ENCODE data around the gene CRYBB1.

Gene CRYBB1

DNA sequence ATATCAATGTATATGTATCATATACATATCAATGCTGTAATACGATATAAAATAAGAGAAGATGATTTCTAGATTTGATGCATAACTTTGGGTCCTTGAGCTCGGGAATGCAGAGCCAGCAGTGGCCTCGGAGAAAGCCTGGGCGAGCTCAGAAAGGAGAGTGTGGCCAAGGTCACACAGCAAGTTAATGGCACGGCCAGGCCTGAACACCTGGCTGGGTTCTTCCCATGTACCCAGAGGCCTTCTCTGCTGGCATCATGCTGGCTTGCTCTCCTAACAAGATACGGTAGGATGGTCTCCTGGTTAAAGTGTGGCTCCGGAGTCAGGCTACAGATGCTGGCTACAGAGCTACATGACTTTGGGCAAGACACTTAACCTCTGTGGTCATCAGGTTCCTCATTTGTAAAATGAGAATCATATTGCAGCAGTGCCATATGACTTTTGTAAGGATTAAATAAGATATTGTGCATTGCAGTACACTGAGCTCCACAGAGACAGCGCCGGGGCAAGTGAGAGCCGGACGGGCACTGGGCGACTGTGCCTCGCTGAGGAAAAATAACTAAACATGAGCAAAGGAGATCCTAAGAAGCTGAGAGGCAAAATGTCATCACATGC, 57.8 kb downstream of the CRYBB1 start:
- H3K36me3 ChIP-seq (ENCODE audit: control insufficient read depth, low read depth, low read length): peaks cover 6% of the 10 kb centered on the region
- no peak overlapping the region for H3K9ac ChIP-seq (ENCODE audit: low read length)
- H3K4me3 ChIP-seq (ENCODE audit: low read length): no peak overlapping the region
- H3K4me1 ChIP-seq (ENCODE audit: control insufficient read depth, low read depth, low read length): peaks cover 27% of the 10 kb centered on the region
- no peak overlapping the region for H3K27ac ChIP-seq (ENCODE audit: low read length)
- no peaks in the 10 kb centered on the region for H3K27me3 ChIP-seq (ENCODE audit: control insufficient read depth, insufficient read depth, low read length)
- no peaks in the 10 kb centered on the region for H3K9me3 ChIP-seq (ENCODE audit: control insufficient read depth, low read depth, low read length)

DNA sequence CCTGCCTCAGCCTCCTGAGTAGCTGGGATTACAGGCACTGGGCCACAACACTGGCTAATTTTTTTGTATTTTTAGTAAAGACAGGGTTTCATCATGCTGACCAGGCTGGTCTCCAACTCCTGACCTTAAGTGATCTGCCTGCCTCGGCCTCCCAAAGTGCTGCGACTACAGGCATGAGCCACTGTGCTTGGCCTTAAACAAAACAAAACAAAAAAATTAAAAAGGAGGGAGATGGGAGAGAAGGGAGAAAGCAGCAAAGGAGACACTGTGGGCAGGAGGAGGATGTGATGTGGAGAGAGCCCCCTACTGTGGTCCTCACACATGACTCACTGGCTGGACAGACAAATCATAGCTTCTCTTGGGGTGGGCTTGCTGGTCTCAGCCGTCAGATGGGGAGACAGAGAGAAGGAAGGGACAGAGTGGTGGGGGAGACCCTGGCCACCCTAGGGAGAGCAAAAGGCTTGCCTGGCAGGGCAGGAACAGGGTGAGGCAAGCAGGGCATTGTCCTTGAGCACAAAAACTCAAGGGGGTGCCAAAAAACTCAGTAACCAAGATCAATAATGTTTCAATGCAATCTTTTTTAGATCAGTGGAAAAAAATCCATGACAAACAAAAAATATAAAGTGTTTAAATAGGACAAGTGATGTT, 59.5 kb downstream of the CRYBB1 start:
- H3K36me3 ChIP-seq (ENCODE audit: control insufficient read depth, low read depth, low read length): no peaks in the 10 kb centered on the region
- H3K4me1 ChIP-seq (ENCODE audit: control insufficient read depth, low read depth, low read length): peaks cover 31% of the 10 kb centered on the region
- no peak overlapping the region for H3K9ac ChIP-seq (ENCODE audit: low read length)
- no peaks in the 10 kb centered on the region for H3K27me3 ChIP-seq (ENCODE audit: control insufficient read depth, insufficient read depth, low read length)
- no peak overlapping the region for H3K27ac ChIP-seq (ENCODE audit: low read length)
- H3K9me3 ChIP-seq (ENCODE audit: control insufficient read depth, low read depth, low read length): no peaks in the 10 kb centered on the region
- H3K4me3 ChIP-seq (ENCODE audit: low read length): no peak overlapping the region

DNA sequence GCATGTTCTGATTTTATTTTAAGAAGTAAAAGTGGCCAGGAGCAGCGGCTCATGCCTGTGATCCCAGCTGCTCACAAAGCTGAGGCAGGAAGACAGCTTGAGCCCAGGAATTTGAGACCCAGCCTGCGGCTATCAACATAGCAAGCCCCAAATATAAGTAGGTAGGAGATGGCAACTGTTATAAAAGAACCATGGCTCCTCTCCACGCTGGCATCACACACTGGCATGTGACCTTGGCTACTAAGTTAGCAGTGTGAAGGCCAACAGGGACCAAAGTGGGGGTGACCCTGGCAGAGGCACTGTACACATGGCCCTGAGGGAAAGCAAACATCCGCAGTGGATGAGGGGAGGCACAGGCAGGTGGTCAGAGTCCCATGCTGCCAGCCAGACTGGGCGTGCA, 60.9 kb downstream of the CRYBB1 start:
- Histone ChIP-seq H3K27ac (ENCODE audit: low read length) (no peak overlapping the region), H3K9ac (ENCODE audit: low read length) (no peak overlapping the region), H3K4me1 (ENCODE audit: control insufficient read depth, low read depth, low read length) (peaks cover 31% of the 10 kb centered on the region), H3K36me3 (ENCODE audit: control insufficient read depth, low read depth, low read length) (no peaks in the 10 kb centered on the region), H3K27me3 (ENCODE audit: control insufficient read depth, insufficient read depth, low read length) (no peaks in the 10 kb centered on the region), H3K4me3 (ENCODE audit: low read length) (no peak overlapping the region), H3K9me3 (ENCODE audit: control insufficient read depth, low read depth, low read length) (no peaks in the 10 kb centered on the region)

DNA sequence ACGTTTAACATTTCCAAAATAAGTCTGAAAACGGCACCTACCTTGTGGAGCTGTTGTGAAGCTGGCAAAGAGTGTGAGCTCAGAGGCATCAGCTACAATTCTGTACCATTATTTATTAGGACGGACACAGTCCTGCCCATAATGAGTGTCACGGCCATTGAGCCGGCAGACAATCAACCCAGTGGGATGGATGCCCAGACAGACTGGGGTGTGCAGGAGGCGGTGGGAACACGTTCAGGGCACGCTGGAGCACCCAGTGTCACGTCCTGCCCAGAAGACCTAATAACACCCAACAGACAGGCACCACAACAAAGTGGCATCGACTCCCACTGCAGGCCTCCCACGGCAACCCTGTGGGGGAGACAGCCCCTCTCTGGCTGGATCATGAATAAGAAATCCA, 62.3 kb downstream of the CRYBB1 start:
- Histone ChIP-seq H3K4me3 (ENCODE audit: low read length) (no peak overlapping the region), H3K4me1 (ENCODE audit: control insufficient read depth, low read depth, low read length) (peaks cover 34% of the 10 kb centered on the region), H3K9me3 (ENCODE audit: control insufficient read depth, low read depth, low read length) (no peaks in the 10 kb centered on the region), H3K36me3 (ENCODE audit: control insufficient read depth, low read depth, low read length) (no peaks in the 10 kb centered on the region), H3K27me3 (ENCODE audit: control insufficient read depth, insufficient read depth, low read length) (no peaks in the 10 kb centered on the region), H3K9ac (ENCODE audit: low read length) (no peak overlapping the region), H3K27ac (ENCODE audit: low read length) (peak overlapping the region; percentile 79)

DNA sequence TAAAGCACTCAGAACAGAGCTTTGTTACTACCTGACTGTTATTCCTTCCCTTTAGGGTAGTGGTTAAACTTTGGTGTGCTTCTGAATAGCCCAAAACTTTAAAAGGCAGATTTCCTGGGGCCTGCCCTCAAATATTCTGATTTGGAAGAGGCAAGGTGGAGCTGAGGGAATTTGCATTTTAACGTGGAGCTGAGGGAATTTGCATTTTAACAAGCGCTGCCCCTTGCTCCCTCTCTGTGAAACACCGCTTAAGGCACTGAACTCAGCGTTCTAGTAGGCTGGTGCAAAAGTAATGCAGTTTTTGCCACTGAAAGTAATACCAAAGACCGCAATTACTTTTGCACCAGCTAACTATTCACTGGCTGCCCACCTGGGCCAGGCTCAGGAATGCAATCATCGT, 62.9 kb downstream of the CRYBB1 start:
- Histone ChIP-seq H3K36me3 (ENCODE audit: control insufficient read depth, low read depth, low read length) (no peaks in the 10 kb centered on the region), H3K4me3 (ENCODE audit: low read length) (no peak overlapping the region), H3K9me3 (ENCODE audit: control insufficient read depth, low read depth, low read length) (no peaks in the 10 kb centered on the region), H3K27ac (ENCODE audit: low read length) (peak overlapping the region; percentile 79), H3K9ac (ENCODE audit: low read length) (peak overlapping the region; percentile 46), H3K4me1 (ENCODE audit: control insufficient read depth, low read depth, low read length) (peaks cover 38% of the 10 kb centered on the region), H3K27me3 (ENCODE audit: control insufficient read depth, insufficient read depth, low read length) (no peaks in the 10 kb centered on the region)

DNA sequence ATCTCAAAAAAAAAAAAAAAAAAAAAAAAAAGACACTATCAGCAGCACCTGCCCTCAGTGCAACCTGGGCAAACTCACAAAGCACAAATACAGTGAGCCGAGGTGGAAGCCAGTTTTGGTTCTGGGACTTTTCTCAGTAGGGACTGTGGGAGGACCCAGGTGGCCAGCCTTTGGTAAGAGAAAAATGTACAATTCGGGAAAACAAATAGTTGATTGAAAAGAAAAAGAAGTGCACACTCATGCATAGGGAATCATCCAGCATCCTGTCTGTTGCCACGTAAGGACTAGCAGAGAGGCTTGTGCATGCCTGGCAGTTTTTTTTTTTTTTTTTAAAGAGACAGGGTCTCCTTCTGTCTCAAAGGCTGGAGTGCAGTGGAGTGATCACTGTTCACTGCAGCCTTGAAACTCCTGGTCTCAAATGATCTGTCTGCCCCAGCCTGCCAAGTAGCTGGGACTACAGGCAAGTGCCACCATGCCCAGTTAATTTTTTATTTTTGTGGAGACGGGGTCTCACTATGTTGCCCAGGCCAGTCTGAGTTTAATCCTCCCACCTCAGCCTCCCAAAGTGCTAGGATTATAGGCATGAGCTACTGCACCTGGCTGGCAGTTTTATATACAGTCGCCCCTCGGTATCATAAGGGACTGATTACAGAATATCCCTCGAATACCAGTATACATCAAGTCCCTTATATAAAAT, 64.6 kb downstream of the CRYBB1 start:
- H3K27ac ChIP-seq (ENCODE audit: low read length): no peak overlapping the region
- H3K4me1 ChIP-seq (ENCODE audit: control insufficient read depth, low read depth, low read length): peaks cover 25% of the 10 kb centered on the region
- no peak overlapping the region for H3K4me3 ChIP-seq (ENCODE audit: low read length)
- no peak overlapping the region for H3K9ac ChIP-seq (ENCODE audit: low read length)
- no peaks in the 10 kb centered on the region for H3K9me3 ChIP-seq (ENCODE audit: control insufficient read depth, low read depth, low read length)
- no peaks in the 10 kb centered on the region for H3K27me3 ChIP-seq (ENCODE audit: control insufficient read depth, insufficient read depth, low read length)
- no peaks in the 10 kb centered on the region for H3K36me3 ChIP-seq (ENCODE audit: control insufficient read depth, low read depth, low read length)

DNA sequence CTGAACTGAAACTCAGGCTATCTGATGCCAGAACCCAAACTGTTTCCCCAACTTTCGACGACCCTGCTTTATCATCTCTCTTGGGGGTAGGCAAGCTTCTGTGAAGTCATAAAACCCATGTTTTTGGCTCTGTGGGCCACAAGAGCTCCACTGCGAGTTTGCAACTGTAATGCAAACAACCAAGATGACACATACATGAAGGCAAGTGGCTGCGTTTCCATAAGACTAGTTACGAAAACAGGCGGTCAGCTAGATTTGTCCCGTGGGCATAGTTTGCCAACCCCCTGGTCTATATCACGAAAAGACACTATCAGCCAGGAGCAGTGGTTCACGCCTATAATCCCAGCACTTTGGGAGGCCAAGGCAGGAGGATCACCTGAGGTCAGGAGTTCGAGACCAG, 65.4 kb downstream of the CRYBB1 start:
- Histone ChIP-seq H3K36me3 (ENCODE audit: control insufficient read depth, low read depth, low read length) (no peaks in the 10 kb centered on the region), H3K4me1 (ENCODE audit: control insufficient read depth, low read depth, low read length) (peaks cover 24% of the 10 kb centered on the region), H3K9ac (ENCODE audit: low read length) (no peak overlapping the region), H3K27ac (ENCODE audit: low read length) (no peak overlapping the region), H3K4me3 (ENCODE audit: low read length) (no peak overlapping the region), H3K9me3 (ENCODE audit: control insufficient read depth, low read depth, low read length) (no peaks in the 10 kb centered on the region), H3K27me3 (ENCODE audit: control insufficient read depth, insufficient read depth, low read length) (no peaks in the 10 kb centered on the region)

DNA sequence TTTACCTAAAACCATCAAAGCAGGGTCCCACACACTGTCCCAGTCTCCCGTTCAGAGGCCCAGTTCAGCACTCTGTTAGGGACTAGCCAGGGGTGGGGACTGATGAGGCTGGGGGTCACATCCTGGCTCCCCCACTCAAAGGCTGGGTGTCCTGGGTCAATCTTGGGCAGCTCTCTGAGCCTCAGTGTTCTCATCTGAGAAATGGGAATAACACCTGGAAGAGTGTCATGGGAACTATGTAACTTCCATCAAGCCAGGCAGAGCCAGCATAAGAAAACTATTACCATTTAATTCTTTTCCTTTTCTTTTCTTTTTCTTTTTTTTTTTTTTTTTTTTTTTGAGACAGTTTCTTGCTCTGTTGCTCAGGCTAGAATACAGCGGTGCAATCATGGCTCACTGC, 66.3 kb downstream of the CRYBB1 start:
- no peak overlapping the region for H3K27ac ChIP-seq (ENCODE audit: low read length)
- no peak overlapping the region for H3K9ac ChIP-seq (ENCODE audit: low read length)
- H3K4me1 ChIP-seq (ENCODE audit: control insufficient read depth, low read depth, low read length): peaks cover 24% of the 10 kb centered on the region
- no peaks in the 10 kb centered on the region for H3K36me3 ChIP-seq (ENCODE audit: control insufficient read depth, low read depth, low read length)
- H3K4me3 ChIP-seq (ENCODE audit: low read length): no peak overlapping the region
- H3K9me3 ChIP-seq (ENCODE audit: control insufficient read depth, low read depth, low read length): no peaks in the 10 kb centered on the region
- no peaks in the 10 kb centered on the region for H3K27me3 ChIP-seq (ENCODE audit: control insufficient read depth, insufficient read depth, low read length)

DNA sequence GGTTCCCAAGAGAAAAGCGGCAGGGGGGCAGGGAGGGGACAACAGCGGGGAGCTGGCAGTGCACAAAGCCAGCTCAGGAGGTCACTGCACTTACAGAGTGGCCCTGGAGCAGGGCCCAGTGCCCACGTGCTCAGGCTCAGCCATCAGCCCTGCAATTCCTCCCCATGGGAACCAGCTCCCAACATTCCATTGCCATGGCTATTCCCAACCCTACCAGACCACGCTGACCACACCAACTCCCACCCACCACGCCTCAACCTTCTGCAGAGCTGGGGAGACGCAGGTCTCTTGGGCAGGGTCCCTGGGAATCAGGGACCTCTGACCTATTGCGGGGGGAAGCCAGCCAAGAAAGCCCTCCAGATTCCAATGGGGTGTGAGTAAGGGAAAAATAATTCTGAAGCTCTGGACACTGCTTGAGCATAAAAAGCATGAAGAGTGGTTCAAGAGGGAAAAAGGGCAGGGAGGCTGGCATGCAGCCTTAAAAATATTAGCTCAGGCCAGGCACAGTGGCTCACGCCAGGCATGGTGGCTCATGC, 67.3 kb downstream of the CRYBB1 start:
- Histone ChIP-seq H3K9ac (ENCODE audit: low read length) (no peak overlapping the region), H3K9me3 (ENCODE audit: control insufficient read depth, low read depth, low read length) (no peaks in the 10 kb centered on the region), H3K4me3 (ENCODE audit: low read length) (no peak overlapping the region), H3K27ac (ENCODE audit: low read length) (no peak overlapping the region), H3K27me3 (ENCODE audit: control insufficient read depth, insufficient read depth, low read length) (no peaks in the 10 kb centered on the region), H3K4me1 (ENCODE audit: control insufficient read depth, low read depth, low read length) (peaks cover 21% of the 10 kb centered on the region), H3K36me3 (ENCODE audit: control insufficient read depth, low read depth, low read length) (no peaks in the 10 kb centered on the region)

DNA sequence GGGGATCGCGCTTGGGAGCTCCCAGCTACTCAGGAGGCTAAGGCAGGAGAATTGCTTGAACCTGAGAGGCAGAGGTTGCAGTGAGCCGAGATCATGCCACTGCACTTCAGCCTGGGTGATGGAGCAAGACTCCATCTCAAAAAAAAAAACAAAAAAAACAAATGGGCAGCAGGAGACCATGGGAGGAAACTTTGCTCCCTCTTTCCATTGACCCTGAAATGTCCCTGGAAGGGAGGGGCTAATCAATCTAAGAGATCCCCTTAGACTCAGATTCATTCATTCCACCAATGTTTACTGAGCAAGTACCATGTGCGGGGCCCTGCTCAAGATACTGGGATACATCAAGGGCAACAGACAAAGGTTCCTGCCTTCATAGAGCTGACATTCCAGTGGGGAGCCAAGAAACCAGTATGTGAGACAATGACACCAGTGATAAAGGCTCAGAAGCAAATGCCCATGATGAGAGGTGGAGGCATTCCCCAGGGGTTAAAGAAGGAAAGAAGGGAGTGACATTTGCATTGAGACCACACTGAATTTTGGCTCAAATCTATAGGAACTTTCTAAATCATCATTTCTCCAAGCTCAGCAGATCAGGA, 67.8 kb downstream of the CRYBB1 start:
- Histone ChIP-seq H3K36me3 (ENCODE audit: control insufficient read depth, low read depth, low read length) (no peaks in the 10 kb centered on the region), H3K9ac (ENCODE audit: low read length) (no peak overlapping the region), H3K27me3 (ENCODE audit: control insufficient read depth, insufficient read depth, low read length) (no peaks in the 10 kb centered on the region), H3K27ac (ENCODE audit: low read length) (no peak overlapping the region), H3K4me3 (ENCODE audit: low read length) (no peak overlapping the region), H3K4me1 (ENCODE audit: control insufficient read depth, low read depth, low read length) (peaks cover 15% of the 10 kb centered on the region), H3K9me3 (ENCODE audit: control insufficient read depth, low read depth, low read length) (no peaks in the 10 kb centered on the region)
